OCI-LY7 (cell line): ENCODE results near the gene WDR91. TPM values are rescaled to one million over a fixed set of nuclear protein-coding genes. Genes with fewer than 3 reads are reported as not detected.

Experiments used
- BruUV-seq: library from RNA; stranded (reverse); fragments of 400-500 nt; replicated peaks from 2 replicates; lab custom pipeline; 2021; lab: Mats Ljungman, UMichigan
- CTCF ChIA-PET: fragments of 300-600 bp; sonication (Branson Sonifier 250); formaldehyde crosslinking; loops from one replicate; lab custom pipeline; 2022; ENCODE audit warnings: antibody characterized with exemption; ENCODE audit not compliant: unreplicated experiment; lab: Charles Lee
- POLR2A ChIA-PET: fragments of 300-600 bp; sonication (Branson Sonifier 250); formaldehyde crosslinking; loops from one replicate; lab custom pipeline; 2022; ENCODE audit warnings: antibody characterized with exemption; lab: Charles Lee
- DNase-seq: peaks from one replicate; pipeline ENCODE4 v3.0.0-alpha.2; 2015; ENCODE audit warnings: low spot score
- H2AFZ ChIP-seq: fragments of 200-600 bp; sonication (generic), shearing (Covaris generic); 2 replicates; pipeline ENCODE4 v1.6.1; 2014; ENCODE audit warnings: mild to moderate bottlenecking, antibody characterized with exemption, low read length, moderate library complexity
- H3K27ac ChIP-seq: fragments of 200-600 bp; sonication (generic); 2 replicates; pipeline ENCODE4 v1.5.1; 2014; ENCODE audit warnings: mixed run types, low read depth, mild to moderate bottlenecking, moderate library complexity, low read length, inconsistent platforms; ENCODE audit not compliant: poor library complexity, severe bottlenecking
- H3K36me3 ChIP-seq: fragments of 200-600 bp; sonication (generic); 2 replicates; pipeline ENCODE4 v1.6.1; 2014; ENCODE audit warnings: mild to moderate bottlenecking, antibody characterized with exemption, low read length, moderate library complexity, mixed read lengths; ENCODE audit not compliant: insufficient read depth
- H3K4me1 ChIP-seq: fragments of 200-600 bp; sonication (generic); 2 replicates; pipeline ENCODE4 v1.5.1; 2014; ENCODE audit warnings: mild to moderate bottlenecking, low read length; ENCODE audit not compliant: insufficient read depth, poor library complexity, severe bottlenecking
- H3K4me2 ChIP-seq: fragments of 200-600 bp; sonication (generic); 2 replicates; pipeline ENCODE4 v1.6.1; 2014; ENCODE audit warnings: mild to moderate bottlenecking, low read length
- H3K4me3 ChIP-seq: fragments of 200-600 bp; sonication (generic); 2 replicates; pipeline ENCODE4 v1.5.1; 2014; ENCODE audit warnings: mild to moderate bottlenecking, low read depth, low read length; ENCODE audit not compliant: poor library complexity, severe bottlenecking
- H3K79me2 ChIP-seq: fragments of 200-600 bp; sonication (generic); 2 replicates; pipeline ENCODE4 v1.6.1; 2016; ENCODE audit warnings: low read depth, mild to moderate bottlenecking, low read length, moderate library complexity, mixed read lengths; ENCODE audit not compliant: insufficient read depth
- H3K9me2 ChIP-seq: fragments of 200-600 bp; sonication (generic); 2 replicates; pipeline ENCODE4 v1.6.1; 2016; ENCODE audit warnings: mild to moderate bottlenecking, low read length, mixed read lengths; ENCODE audit not compliant: insufficient read depth
- H3K9me3 ChIP-seq: fragments of 200-600 bp; sonication (generic); 2 replicates; pipeline ENCODE4 v1.6.1; 2014; ENCODE audit warnings: mild to moderate bottlenecking, mixed run types, low read length, mixed read lengths
- H4K20me1 ChIP-seq: fragments of 200-600 bp; sonication (generic); 2 replicates; pipeline ENCODE4 v1.6.1; 2014; ENCODE audit warnings: mild to moderate bottlenecking, antibody characterized with exemption, low read length, moderate library complexity, mixed read lengths; ENCODE audit not compliant: insufficient read depth
- EZH2phosphoT487 ChIP-seq: fragments of 200-600 bp; sonication (generic); IDR thresholded peaks from 2 replicates; pipeline ENCODE4 v1.6.1; 2018; ENCODE audit warnings: low read depth, borderline replicate concordance, mild to moderate bottlenecking, mixed run types, antibody characterized with exemption, low read length, moderate library complexity, mixed read lengths
- intact Hi-C: fragments of 100-400 bp; cut with micrococcal nuclease; formaldehyde crosslinking; loops from one replicate; pipeline ENCODE4 v1.10.0; 2022; ENCODE audit not compliant: unreplicated experiment
- total RNA-seq, 2 experiments: library from RNA; depleted of rRNA in 1 of 2; stranded (reverse); fragments of >200 nt in 1 of 2; shearing (Covaris generic) in 1 of 2; gene quantifications; 2 replicates each; pipeline ENCODE4 v1.2.3, GENCODE V29; 2014 to 2022
- TF ChIP-seq, protein P1 (sequence below): fragments of 200-600 bp; sonication (generic); conservative IDR thresholded peaks from 2 replicates; pipeline ENCODE4 v1.5.1; 2014; ENCODE audit warnings: mild to moderate bottlenecking, antibody characterized with exemption, low read length, moderate library complexity, mixed read lengths

WDR91 gene
- total RNA-seq, 2 experiments from 2014 or later = 13.6 to 17.1 TPM

DNA sequence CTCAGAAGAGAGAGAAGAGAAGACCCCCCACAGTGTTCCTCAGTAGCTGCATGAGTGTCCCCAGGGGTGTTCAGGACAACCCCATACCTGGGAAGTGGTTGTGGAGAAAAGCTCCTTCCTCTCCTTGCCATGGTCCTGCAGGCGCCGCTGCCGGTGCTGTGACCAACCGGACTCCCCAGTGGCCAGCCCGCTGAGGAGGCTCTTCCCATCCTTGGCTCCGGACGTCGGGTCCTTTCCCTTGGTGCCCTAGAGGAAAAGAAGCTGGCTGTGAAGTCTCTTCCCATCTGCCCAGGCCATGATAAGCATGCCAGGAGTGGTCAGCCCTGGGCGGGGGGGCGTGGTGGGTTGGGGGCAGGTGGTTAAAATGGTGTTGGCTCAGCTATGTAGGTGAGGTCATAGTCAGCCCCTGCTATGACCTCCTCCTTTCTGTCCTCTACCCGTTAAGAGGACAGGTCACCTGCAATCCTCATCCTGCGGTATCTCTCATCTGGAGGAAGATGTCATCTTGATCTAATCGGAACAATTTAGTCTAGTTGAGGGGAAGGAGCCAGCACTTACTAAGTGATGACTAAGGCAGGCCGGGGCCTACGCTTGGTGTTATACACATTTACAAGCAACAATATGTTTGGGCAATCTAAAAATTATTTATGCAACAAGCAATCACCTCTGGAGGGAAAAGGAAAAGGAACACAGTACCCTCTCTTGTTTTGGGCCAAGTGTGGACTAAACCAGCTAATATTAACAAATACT is 13.2 kb downstream of the WDR91 start:
- TF ChIP-seq EZH2phosphoT487 = no peak
- TF ChIP-seq, protein P1, sequence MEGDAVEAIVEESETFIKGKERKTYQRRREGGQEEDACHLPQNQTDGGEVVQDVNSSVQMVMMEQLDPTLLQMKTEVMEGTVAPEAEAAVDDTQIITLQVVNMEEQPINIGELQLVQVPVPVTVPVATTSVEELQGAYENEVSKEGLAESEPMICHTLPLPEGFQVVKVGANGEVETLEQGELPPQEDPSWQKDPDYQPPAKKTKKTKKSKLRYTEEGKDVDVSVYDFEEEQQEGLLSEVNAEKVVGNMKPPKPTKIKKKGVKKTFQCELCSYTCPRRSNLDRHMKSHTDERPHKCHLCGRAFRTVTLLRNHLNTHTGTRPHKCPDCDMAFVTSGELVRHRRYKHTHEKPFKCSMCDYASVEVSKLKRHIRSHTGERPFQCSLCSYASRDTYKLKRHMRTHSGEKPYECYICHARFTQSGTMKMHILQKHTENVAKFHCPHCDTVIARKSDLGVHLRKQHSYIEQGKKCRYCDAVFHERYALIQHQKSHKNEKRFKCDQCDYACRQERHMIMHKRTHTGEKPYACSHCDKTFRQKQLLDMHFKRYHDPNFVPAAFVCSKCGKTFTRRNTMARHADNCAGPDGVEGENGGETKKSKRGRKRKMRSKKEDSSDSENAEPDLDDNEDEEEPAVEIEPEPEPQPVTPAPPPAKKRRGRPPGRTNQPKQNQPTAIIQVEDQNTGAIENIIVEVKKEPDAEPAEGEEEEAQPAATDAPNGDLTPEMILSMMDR = no peak
- Histone ChIP-seq H3K4me3 (no peak overlapping the region), H3K27ac (no peak overlapping the region), H3K9me2 (no peaks in the 10 kb centered on the region), H2AFZ (no peak overlapping the region), H4K20me1 (no peaks in the 10 kb centered on the region), H3K79me2 (no peaks in the 10 kb centered on the region), H3K4me2 (no peak overlapping the region), H3K9me3 (no peaks in the 10 kb centered on the region), H3K4me1 (no peaks in the 10 kb centered on the region), H3K36me3 (peaks cover 16% of the 10 kb centered on the region)
- BruUV-seq = no TSS peak
- POLR2A ChIA-PET = interaction anchor here (1.5 kb wide), 1 partner anchor 19 kb away, joined by 3 read pairs; no protein-coding TSS in a partner anchor
- intact Hi-C loops = no loop called here
- CTCF ChIA-PET = no interaction called here
- DNase-seq = no peak

- no peak for DNase-seq
- Histone ChIP-seq H3K9me3 (no peaks in the 10 kb centered on the region), H3K9me2 (no peaks in the 10 kb centered on the region), H3K4me1 (no peaks in the 10 kb centered on the region), H3K4me2 (no peak overlapping the region), H3K36me3 (peaks cover 21% of the 10 kb centered on the region), H3K79me2 (no peaks in the 10 kb centered on the region), H4K20me1 (no peaks in the 10 kb centered on the region), H3K4me3 (no peak overlapping the region), H3K27ac (no peak overlapping the region), H2AFZ (no peak overlapping the region)
- CTCF ChIA-PET = no interaction called here
- intact Hi-C loops = no loop called here
- POLR2A ChIA-PET = no interaction called here
- TF ChIP-seq EZH2phosphoT487 = no peak
- TF ChIP-seq, protein P1 = no peak
- BruUV-seq = no TSS peak
Measured at GRCh38 chr7:135197343-135197742, 14.0 kb downstream of the WDR91 start.

DNA sequence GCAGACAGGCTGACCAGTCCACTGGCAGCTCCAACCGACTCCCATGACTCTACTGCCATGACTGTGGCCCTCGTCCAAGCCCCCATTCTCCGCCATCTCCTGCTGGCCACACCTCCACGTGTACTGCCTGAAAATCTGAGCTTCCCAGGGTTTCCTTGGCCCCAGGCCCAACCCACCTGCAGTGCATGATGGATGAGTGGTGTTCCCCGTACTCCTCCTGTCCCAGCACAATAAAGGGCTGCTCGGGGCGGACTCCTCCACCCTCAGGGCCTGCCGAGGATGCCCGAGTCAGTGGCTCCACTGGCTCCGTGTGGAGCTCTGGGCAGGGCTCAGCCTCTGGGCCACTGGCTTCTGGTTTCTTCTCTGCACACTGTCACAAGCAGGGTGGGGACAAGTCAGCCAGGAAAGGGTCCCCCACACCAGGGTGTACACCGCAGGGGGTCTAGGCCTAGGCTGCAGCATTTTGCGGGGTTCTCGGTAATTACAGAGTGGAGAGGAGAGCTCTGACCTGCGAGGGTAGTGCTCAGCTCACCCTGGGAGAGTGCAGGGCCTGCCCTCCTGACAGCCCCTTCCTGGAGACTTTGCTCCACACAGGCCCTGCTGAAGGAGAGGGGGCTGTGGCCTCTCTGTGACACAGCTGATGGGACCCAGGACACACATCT is 15.2 kb downstream of the WDR91 start:
- Histone ChIP-seq H3K4me1 (no peaks in the 10 kb centered on the region), H2AFZ (no peak overlapping the region), H3K27ac (no peak overlapping the region), H3K9me3 (no peaks in the 10 kb centered on the region), H3K9me2 (no peaks in the 10 kb centered on the region), H4K20me1 (no peaks in the 10 kb centered on the region), H3K36me3 (peaks cover 27% of the 10 kb centered on the region), H3K4me3 (no peak overlapping the region), H3K4me2 (no peak overlapping the region), H3K79me2 (no peaks in the 10 kb centered on the region)
- ChIA-PET POLR2A (interaction anchor here (0.6 to 1.0 kb wide), 2 partner anchors 14 to 39 kb away, joined by 3 to 4 read pairs; no protein-coding TSS in a partner anchor), CTCF (no interaction called here)
- no TSS peak for BruUV-seq
- DNase-seq = no peak
- intact Hi-C loops = no loop called here
- TF ChIP-seq, protein P1 = no peak
- TF ChIP-seq EZH2phosphoT487 = no peak
